A673 (cell line): Measurements from ENCODE around the gene IGSF21. TPM values are rescaled to one million over a fixed set of nuclear protein-coding genes. Genes with fewer than 3 reads are reported as not detected.

Source experiments
- BruUV-seq: library from RNA; stranded (reverse); fragments of 400-500 nt; replicated peaks from 2 replicates; lab custom pipeline; 2021; lab: Mats Ljungman, UMichigan
- CTCF ChIA-PET: fragments of 300-600 bp; sonication (Branson Sonifier 250); formaldehyde crosslinking; loops from one replicate; lab custom pipeline; 2022; ENCODE audit warnings: antibody characterized with exemption; lab: Charles Lee
- POLR2A ChIA-PET: fragments of 300-600 bp; sonication (Branson Sonifier 250); formaldehyde crosslinking; loops from one replicate; lab custom pipeline; 2022; ENCODE audit warnings: antibody characterized with exemption; ENCODE audit not compliant: low non-redundant PET; lab: Charles Lee
- DNase-seq: peaks from one replicate; pipeline ENCODE4 v3.0.0-alpha.2; 2015; ENCODE audit warnings: low spot score
- H3K27ac ChIP-seq: fragments of 200-600 bp; sonication (generic); 2 replicates; pipeline ENCODE4 v1.5.1; 2016; ENCODE audit warnings: mixed run types, low read depth, mild to moderate bottlenecking, mixed read lengths, antibody characterized with exemption, low read length; ENCODE audit not compliant: poor library complexity, severe bottlenecking
- H3K27me3 ChIP-seq: fragments of 200-600 bp; sonication (generic); replicated peaks from 2 replicates; pipeline ENCODE4 v1.6.1; 2017; ENCODE audit warnings: mixed run types, low read depth, mild to moderate bottlenecking, mixed read lengths, antibody characterized with exemption, low read length; ENCODE audit not compliant: insufficient read depth, poor library complexity
- H3K36me3 ChIP-seq: fragments of 200-600 bp; sonication (generic); 2 replicates; pipeline ENCODE4 v1.6.1; 2016; ENCODE audit warnings: mixed run types, mild to moderate bottlenecking, mixed read lengths, antibody characterized with exemption, low read length; ENCODE audit not compliant: insufficient read depth, poor library complexity, severe bottlenecking
- H3K4me1 ChIP-seq: fragments of 200-600 bp; sonication (generic); 2 replicates; pipeline ENCODE4 v1.6.1; 2017; ENCODE audit warnings: mixed run types, mild to moderate bottlenecking, mixed read lengths, antibody characterized with exemption, low read length; ENCODE audit not compliant: insufficient read depth, poor library complexity, severe bottlenecking
- H3K4me3 ChIP-seq: fragments of 200-600 bp; sonication (generic); 2 replicates; pipeline ENCODE4 v1.5.1; 2016; ENCODE audit warnings: low read depth, mixed run types, mild to moderate bottlenecking, mixed read lengths, low read length; ENCODE audit not compliant: poor library complexity, severe bottlenecking
- H3K9me3 ChIP-seq: fragments of 200-600 bp; sonication (generic); 2 replicates; pipeline ENCODE4 v1.6.1; 2016; ENCODE audit warnings: mixed run types, low read depth, mild to moderate bottlenecking, mixed read lengths, antibody characterized with exemption, low read length; ENCODE audit not compliant: poor library complexity, severe bottlenecking
- EZH2 ChIP-seq: fragments of 200-600 bp; sonication (generic); IDR thresholded peaks from 2 replicates; pipeline ENCODE4 v1.6.1; 2017; ENCODE audit warnings: borderline replicate concordance, low read depth, mild to moderate bottlenecking, mixed read lengths, antibody characterized with exemption, low read length; ENCODE audit not compliant: poor library complexity, severe bottlenecking
- intact Hi-C: fragments of 100-400 bp; cut with micrococcal nuclease; formaldehyde crosslinking; loops from one replicate; pipeline ENCODE4 v1.10.0; 2022; ENCODE audit not compliant: unreplicated experiment
- total RNA-seq: library from RNA; stranded (reverse); gene quantifications from 2 replicates; pipeline ENCODE4 v1.2.3, GENCODE V29; 2021
- TF ChIP-seq, protein P1 (sequence below): fragments of 300-800, 200-600 bp; sonication (generic); conservative IDR thresholded peaks from 2 replicates; pipeline ENCODE4 v1.5.1; 2017; ENCODE audit warnings: low read depth, mild to moderate bottlenecking, antibody characterized with exemption, low read length, moderate library complexity, mixed read lengths

Gene IGSF21
- total RNA-seq, 1 experiment from 2014 or later: 3.2 TPM

DNA sequence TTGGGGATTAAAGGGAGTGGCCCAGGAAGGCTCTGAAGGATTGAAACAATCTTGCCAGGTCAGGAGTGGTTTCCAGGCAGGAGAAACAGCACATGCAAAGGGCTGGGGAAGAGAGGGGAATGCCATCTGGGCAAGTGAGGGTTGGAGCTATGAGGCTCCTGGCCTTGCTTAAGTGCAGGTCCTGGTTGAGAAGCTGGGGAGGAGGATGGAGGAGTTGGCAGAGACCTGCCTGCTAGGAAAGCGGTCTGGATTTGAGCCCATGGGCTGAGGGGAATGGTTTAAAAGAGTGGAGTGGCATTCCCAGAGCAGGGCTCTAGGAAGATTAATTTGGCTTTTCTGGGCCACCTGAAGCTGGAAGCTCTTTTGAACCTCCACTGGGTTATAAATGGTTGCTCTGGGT is 9.2 kb downstream of the IGSF21 start:
- POLR2A ChIA-PET: no interaction called here
- no peaks in the 10 kb centered on the region for H3K36me3 ChIP-seq
- no peak overlapping the region for H3K27ac ChIP-seq
- H3K4me1 ChIP-seq: no peaks in the 10 kb centered on the region
- TF ChIP-seq EZH2: no peak
- TF ChIP-seq, protein P1, sequence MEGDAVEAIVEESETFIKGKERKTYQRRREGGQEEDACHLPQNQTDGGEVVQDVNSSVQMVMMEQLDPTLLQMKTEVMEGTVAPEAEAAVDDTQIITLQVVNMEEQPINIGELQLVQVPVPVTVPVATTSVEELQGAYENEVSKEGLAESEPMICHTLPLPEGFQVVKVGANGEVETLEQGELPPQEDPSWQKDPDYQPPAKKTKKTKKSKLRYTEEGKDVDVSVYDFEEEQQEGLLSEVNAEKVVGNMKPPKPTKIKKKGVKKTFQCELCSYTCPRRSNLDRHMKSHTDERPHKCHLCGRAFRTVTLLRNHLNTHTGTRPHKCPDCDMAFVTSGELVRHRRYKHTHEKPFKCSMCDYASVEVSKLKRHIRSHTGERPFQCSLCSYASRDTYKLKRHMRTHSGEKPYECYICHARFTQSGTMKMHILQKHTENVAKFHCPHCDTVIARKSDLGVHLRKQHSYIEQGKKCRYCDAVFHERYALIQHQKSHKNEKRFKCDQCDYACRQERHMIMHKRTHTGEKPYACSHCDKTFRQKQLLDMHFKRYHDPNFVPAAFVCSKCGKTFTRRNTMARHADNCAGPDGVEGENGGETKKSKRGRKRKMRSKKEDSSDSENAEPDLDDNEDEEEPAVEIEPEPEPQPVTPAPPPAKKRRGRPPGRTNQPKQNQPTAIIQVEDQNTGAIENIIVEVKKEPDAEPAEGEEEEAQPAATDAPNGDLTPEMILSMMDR: no peak
- no peak for DNase-seq
- H3K9me3 ChIP-seq: no peaks in the 10 kb centered on the region
- H3K27me3 ChIP-seq: peaks cover 1% of the 10 kb centered on the region
- H3K4me3 ChIP-seq: no peak overlapping the region
- CTCF ChIA-PET: no interaction called here
- BruUV-seq: no TSS peak
- intact Hi-C loops: no loop called here

- no TSS peak for BruUV-seq
- H3K4me1 ChIP-seq: no peaks in the 10 kb centered on the region
- no peak overlapping the region for H3K27ac ChIP-seq
- intact Hi-C loops: no loop called here
- TF ChIP-seq, protein P1: no peak
- TF ChIP-seq EZH2: no peak
- DNase-seq: no peak
- no peak overlapping the region for H3K4me3 ChIP-seq
- no peaks in the 10 kb centered on the region for H3K27me3 ChIP-seq
- CTCF ChIA-PET: no interaction called here
- no peaks in the 10 kb centered on the region for H3K9me3 ChIP-seq
- POLR2A ChIA-PET: no interaction called here
- no peaks in the 10 kb centered on the region for H3K36me3 ChIP-seq
These were observed 10.5 kb downstream of the IGSF21 start for GRCh38 chr1:18118078-18118477.

DNA sequence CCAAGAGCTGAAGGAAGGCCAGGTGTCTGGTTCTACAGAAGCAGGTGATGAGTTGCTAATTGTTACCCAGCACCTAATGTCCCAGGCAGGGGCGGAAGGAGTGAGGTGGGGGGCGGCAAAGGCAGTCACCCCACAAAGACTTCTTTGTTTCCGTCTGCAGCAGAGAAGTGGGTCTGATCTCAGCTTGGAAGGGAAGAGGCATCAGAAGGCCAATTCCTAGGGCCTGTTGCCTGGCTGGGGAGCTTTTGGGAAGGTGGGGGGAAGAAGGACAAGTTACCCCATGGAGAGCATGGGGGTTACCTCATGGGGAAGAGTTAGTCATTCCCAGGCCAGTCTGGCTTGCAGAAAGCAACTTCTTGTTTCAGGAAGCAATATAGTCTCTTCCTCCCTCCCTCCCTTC is 10.9 kb downstream of the IGSF21 start:
- Histone ChIP-seq H3K36me3 (no peaks in the 10 kb centered on the region), H3K9me3 (no peaks in the 10 kb centered on the region), H3K27me3 (no peaks in the 10 kb centered on the region), H3K4me3 (no peak overlapping the region), H3K27ac (no peak overlapping the region), H3K4me1 (no peaks in the 10 kb centered on the region)
- no peak for DNase-seq
- BruUV-seq: no TSS peak
- no peak for TF ChIP-seq EZH2
- TF ChIP-seq, protein P1: no peak
- ChIA-PET CTCF (no interaction called here), POLR2A (no interaction called here)
- intact Hi-C loops: no loop called here
